Prostate gland (tissue), 2 donors: ENCODE data around the gene AKT1. TPM values are rescaled to one million over a fixed set of nuclear protein-coding genes. Genes with fewer than 3 reads are reported as not detected.

Experiments used
- DNase-seq: peaks from one replicate; pipeline ENCODE4 v3.0.0-alpha.2; 2019; ENCODE audit warnings: low spot score
- H3K27ac ChIP-seq, 2 donors: fragments of 200-600 bp; sonication (generic); 2 replicates each; pipeline ENCODE4 v1.5.1; 2017 to 2019
- H3K27me3 ChIP-seq: fragments of 200-600 bp; sonication (generic); replicated peaks from 2 replicates; pipeline ENCODE4 v1.5.1; 2019; ENCODE audit not compliant: insufficient read depth
- H3K36me3 ChIP-seq, 2 donors: fragments of 200-600 bp; sonication (generic); 1 replicate in 1 of 2; 2 replicates in 1 of 2; pipeline versions ENCODE4 v1.5.1 to v1.8.1; 2017 to 2019
- H3K4me1 ChIP-seq: fragments of 200-600 bp; sonication (generic); replicated peaks from 2 replicates; pipeline ENCODE4 v1.5.1; 2019
- H3K4me3 ChIP-seq, 2 donors: fragments of 200-600 bp; sonication (generic); 2 replicates each; pipeline ENCODE4 v1.5.1; 2017 to 2019
- H3K9me3 ChIP-seq: fragments of 200-600 bp; sonication (generic); 2 replicates; pipeline ENCODE4 v1.5.1; 2017
- CTCF ChIP-seq, 4 experiments: fragments of 200-600 bp in 2 of 4; fragments of 450-650 bp in 2 of 4; sonication (generic) in 2 of 4; IDR thresholded peaks; 1 replicate in 3 of 4; 2 replicates in 1 of 4; pipeline ENCODE4 v1.5.1; 2016 to 2019; ENCODE audit warnings: antibody characterized with exemption in 4 of 4, mild to moderate bottlenecking in 2 of 4, moderate library complexity in 2 of 4
- POLR2A ChIP-seq: fragments of 450-650 bp; IDR thresholded peaks from one replicate; pipeline ENCODE4 v1.6.1; 2016; ENCODE audit warnings: antibody characterized with exemption, mild to moderate bottlenecking
- POLR2AphosphoS5 ChIP-seq: sonication (generic); formaldehyde crosslinking; IDR thresholded peaks from one replicate; pipeline ENCODE4 v1.6.1; 2017; ENCODE audit warnings: antibody characterized with exemption
- WGBS: methylation state at CpG from one replicate; pipeline ENCODE4 v1.1.5; 2018; 5-methylcytosine and 5-hydroxymethylcytosine counted together
- intact Hi-C: fragments of 100-400 bp; cut with DNase I; formaldehyde crosslinking; loops from one replicate; pipeline ENCODE4 v1.14.2; 2022
- total RNA-seq, 2 donors: library from RNA; depleted of rRNA; stranded (reverse); fragments of >200 nt; gene quantifications; one replicate each; pipeline ENCODE4 v1.1.0, GENCODE V29; 2016

The AKT1 gene
- total RNA-seq, 2 donors from 2014 or later: 154 to 200 TPM

GRCh38 chr14:104777808-104778249 is 17.7 kb downstream of the AKT1 start:
- H3K36me3 ChIP-seq: peaks cover 0 to 5% of the 10 kb centered on the region in 2 donors
- WGBS: 76% methylated on average over 15 of the region's 15 CpGs
- H3K4me1 ChIP-seq: peaks cover 20% of the 10 kb centered on the region
- no peak overlapping the region for H3K27ac ChIP-seq
- DNase-seq: no peak
- H3K27me3 ChIP-seq: no peaks in the 10 kb centered on the region
- H3K4me3 ChIP-seq: no peak overlapping the region
- no peaks in the 10 kb centered on the region for H3K9me3 ChIP-seq
- intact Hi-C loops: no loop called here
- TF ChIP-seq POLR2AphosphoS5 (no peak), POLR2A (no peak), CTCF (IDR thresholded peaks at IDR 0.05) (no peak)

GRCh38 chr14:104776961-104777807 is 18.4 kb downstream of the AKT1 start:
- no peaks in the 10 kb centered on the region for H3K27me3 ChIP-seq
- intact Hi-C loops: no loop called here
- H3K4me1 ChIP-seq: peaks cover 20% of the 10 kb centered on the region
- H3K36me3 ChIP-seq: peaks cover 0 to 10% of the 10 kb centered on the region in 2 donors
- H3K9me3 ChIP-seq: no peaks in the 10 kb centered on the region
- DNase-seq: no peak
- WGBS: 82% methylated on average over 16 of the region's 16 CpGs
- no peak overlapping the region for H3K4me3 ChIP-seq
- TF ChIP-seq POLR2AphosphoS5: no peak
- no peak for TF ChIP-seq CTCF (IDR thresholded peaks at IDR 0.05)
- TF ChIP-seq POLR2A: no peak
- H3K27ac ChIP-seq: peak overlapping the region in 1 of 2 donors; percentile 20

- peaks cover 20% of the 10 kb centered on the region for H3K4me1 ChIP-seq
- over 99% methylated on average over 15 of the region's 15 CpGs for WGBS
- intact Hi-C loops: no loop called here
- no peaks in the 10 kb centered on the region for H3K9me3 ChIP-seq
- H3K27me3 ChIP-seq: no peaks in the 10 kb centered on the region
- TF ChIP-seq POLR2A (no peak), CTCF (IDR thresholded peaks at IDR 0.05) (no peak), POLR2AphosphoS5 (no peak)
- no peak for DNase-seq
- H3K27ac ChIP-seq: peak overlapping the region in 1 of 2 donors; percentile 20
- peaks cover 0 to 10% of the 10 kb centered on the region in 2 donors for H3K36me3 ChIP-seq
- no peak overlapping the region for H3K4me3 ChIP-seq
Measured at GRCh38 chr14:104776481-104776880, 19.1 kb downstream of the AKT1 start.

- H3K4me1 ChIP-seq: peaks cover 20% of the 10 kb centered on the region
- H3K36me3 ChIP-seq: peaks cover 0 to 10% of the 10 kb centered on the region in 2 donors
- intact Hi-C loops: no loop called here
Measured at GRCh38 chr14:104775073-104775489, 20.5 kb downstream of the AKT1 start.

More at GRCh38 chr14:104775073-104775489, 20.5 kb downstream of the AKT1 start:
- H3K27me3 ChIP-seq: no peaks in the 10 kb centered on the region
- DNase-seq: no peak
- no peak overlapping the region for H3K4me3 ChIP-seq
- 85% methylated on average over 13 of the region's 13 CpGs for WGBS
- peak overlapping the region; percentile 58 to 73 for H3K27ac ChIP-seq
- no peaks in the 10 kb centered on the region for H3K9me3 ChIP-seq
- TF ChIP-seq POLR2A: no peak
- no peak for TF ChIP-seq POLR2AphosphoS5
- no peak for TF ChIP-seq CTCF (IDR thresholded peaks at IDR 0.05)
